ENCODE data around the gene PDAP1.

- TF ChIP-seq, protein P1, sequence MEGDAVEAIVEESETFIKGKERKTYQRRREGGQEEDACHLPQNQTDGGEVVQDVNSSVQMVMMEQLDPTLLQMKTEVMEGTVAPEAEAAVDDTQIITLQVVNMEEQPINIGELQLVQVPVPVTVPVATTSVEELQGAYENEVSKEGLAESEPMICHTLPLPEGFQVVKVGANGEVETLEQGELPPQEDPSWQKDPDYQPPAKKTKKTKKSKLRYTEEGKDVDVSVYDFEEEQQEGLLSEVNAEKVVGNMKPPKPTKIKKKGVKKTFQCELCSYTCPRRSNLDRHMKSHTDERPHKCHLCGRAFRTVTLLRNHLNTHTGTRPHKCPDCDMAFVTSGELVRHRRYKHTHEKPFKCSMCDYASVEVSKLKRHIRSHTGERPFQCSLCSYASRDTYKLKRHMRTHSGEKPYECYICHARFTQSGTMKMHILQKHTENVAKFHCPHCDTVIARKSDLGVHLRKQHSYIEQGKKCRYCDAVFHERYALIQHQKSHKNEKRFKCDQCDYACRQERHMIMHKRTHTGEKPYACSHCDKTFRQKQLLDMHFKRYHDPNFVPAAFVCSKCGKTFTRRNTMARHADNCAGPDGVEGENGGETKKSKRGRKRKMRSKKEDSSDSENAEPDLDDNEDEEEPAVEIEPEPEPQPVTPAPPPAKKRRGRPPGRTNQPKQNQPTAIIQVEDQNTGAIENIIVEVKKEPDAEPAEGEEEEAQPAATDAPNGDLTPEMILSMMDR (IDR thresholded peaks at IDR 0.05) = no peak
- no peak for TF ChIP-seq POLR2A (IDR thresholded peaks at IDR 0.05)
These were observed 16.7 kb upstream of the PDAP1 start for GRCh38 chr7:99424932-99425730.

Data from right lobe of liver (tissue), 4 donors.